K562 (cell line): ENCODE results near the gene ING1. TPM values are rescaled to one million over a fixed set of nuclear protein-coding genes. Genes with fewer than 3 reads are reported as not detected.
A peak's percentile ranks its signal among the peaks of the same experiment; 100 is the strongest.

ENCODE experiments used
- CHD2 ChIP-seq: IDR thresholded peaks from 2 replicates; pipeline ENCODE4 v1.6.1; 2011; ENCODE audit warnings: low read depth, low read length
- CREM ChIP-seq: IDR thresholded peaks from 2 replicates; pipeline ENCODE4 v1.6.1; 2014; ENCODE audit warnings: antibody characterized with exemption, low read depth
- DIDO1 ChIP-seq: fragments of 450-650 bp; IDR thresholded peaks from 2 replicates; pipeline ENCODE4 v1.6.1; 2016; ENCODE audit warnings: low read depth, missing biosample characterization, missing genetic modification characterization
- ELF1 ChIP-seq: fragments of 200-800 bp; sonication (Bioruptor generic); IDR thresholded peaks from 2 replicates; pipeline ENCODE4 v1.6.1; 2016; ENCODE audit warnings: missing genetic modification characterization, missing compliant biosample characterization
- FOXJ2 ChIP-seq: fragments of 200-800 bp; sonication (Bioruptor generic); IDR thresholded peaks from 2 replicates; pipeline ENCODE4 v1.6.1; 2016; ENCODE audit warnings: missing genetic modification characterization, missing compliant biosample characterization
- HEY1 ChIP-seq: fragments of 250-450 bp; sonication (Bioruptor Pico); IDR thresholded peaks from 2 replicates; pipeline ENCODE4 v1.5.0; 2020; ENCODE audit warnings: mild to moderate bottlenecking, moderate library complexity, borderline replicate concordance
- KLF13 ChIP-seq: fragments of 450-650 bp; IDR thresholded peaks from 2 replicates; pipeline ENCODE4 v1.6.1; 2016; ENCODE audit warnings: missing genetic modification characterization, low read depth, mild to moderate bottlenecking, missing compliant biosample characterization, moderate library complexity, borderline replicate concordance
- NR4A1 ChIP-seq, 2 experiments: fragments of 250-450 bp in 1 of 2; fragments of 450-650 bp in 1 of 2; sonication (Bioruptor Pico) in 1 of 2; IDR thresholded peaks; 2 replicates each; pipeline versions ENCODE4 v1.4.0 to v1.6.1; 2016 to 2020; ENCODE audit warnings: mild to moderate bottlenecking in 2 of 2, missing compliant biosample characterization in 1 of 2, missing genetic modification characterization in 1 of 2, moderate library complexity in 1 of 2
- PRMT5 ChIP-seq: sonication (generic); formaldehyde crosslinking; IDR thresholded peaks from 2 replicates; pipeline ENCODE4 v1.5.0; 2020; ENCODE audit warnings: missing genetic modification reagents
- TCF7 ChIP-seq: sonication (generic); IDR thresholded peaks from 2 replicates; pipeline ENCODE4 v1.6.1; 2016; ENCODE audit warnings: antibody characterized with exemption, borderline replicate concordance
- YBX1 ChIP-seq: fragments of 450-650 bp; IDR thresholded peaks from 2 replicates; pipeline ENCODE4 v1.7.1; 2016; ENCODE audit warnings: mild to moderate bottlenecking
- ZNF76 ChIP-seq: fragments of 250-450 bp; sonication (Bioruptor Pico); IDR thresholded peaks from 2 replicates; pipeline ENCODE4 v1.4.0; 2020; ENCODE audit warnings: mild to moderate bottlenecking, moderate library complexity, borderline replicate concordance
- ZNF785 ChIP-seq: fragments of 250-450 bp; sonication (Bioruptor Pico); IDR thresholded peaks from 2 replicates; pipeline ENCODE4 v1.4.0; 2020; ENCODE audit warnings: mild to moderate bottlenecking
- polyA plus RNA-seq, 8 experiments: library from polyadenylated mRNA; depleted of rRNA in 4 of 8; stranded (reverse) in 5 of 8; unstranded in 3 of 8; fragments of >200 nt; fragmentation: Nextera tagmentation in 2 of 8; fragmentation: Illumina TruSeq in 1 of 8; extraction: Ambion mirVana in 2 of 8; extraction: Trizol in 1 of 8; gene quantifications; 2 replicates each; pipeline versions ENCODE4 v1.2.1 to v1.2.3, GENCODE V29; 2011 to 2014; ENCODE audit warnings: inconsistent platforms in 1 of 8, missing spikeins in 1 of 8
- total RNA-seq, 7 experiments: library from RNA; depleted of rRNA in 6 of 7; stranded (reverse); fragments of >200 nt in 6 of 7; fragmentation: Illumina TruSeq in 2 of 7; extraction: Trizol in 2 of 7; gene quantifications; 2 replicates each; pipeline versions ENCODE4 v1.2.1 to v1.2.3, GENCODE V29; 2011 to 2021; ENCODE audit warnings: low replicate concordance in 1 of 7
- TF ChIP-seq, protein P1 (sequence below): fragments of 250-450 bp; sonication (Bioruptor Pico); IDR thresholded peaks from 2 replicates; pipeline ENCODE4 v1.4.0; 2020
- TF ChIP-seq, protein P2 (sequence below): sonication (generic); formaldehyde crosslinking; IDR thresholded peaks from 2 replicates; pipeline ENCODE4 v1.8.0; 2022; ENCODE audit warnings: missing genetic modification reagents, mild to moderate bottlenecking, borderline replicate concordance
- TF ChIP-seq, protein P3 (sequence below): fragments of 250-450 bp; sonication (Bioruptor Pico); IDR thresholded peaks from 2 replicates; pipeline ENCODE4 v1.5.0; 2021

ING1 gene
- total and polyA plus RNA-seq, 9 of the 15 experiments (the other 6 are each of a cell fraction or from before 2014, with no cell fraction given) = 1.0 to 20.1 (median 8.2) TPM

DNA sequence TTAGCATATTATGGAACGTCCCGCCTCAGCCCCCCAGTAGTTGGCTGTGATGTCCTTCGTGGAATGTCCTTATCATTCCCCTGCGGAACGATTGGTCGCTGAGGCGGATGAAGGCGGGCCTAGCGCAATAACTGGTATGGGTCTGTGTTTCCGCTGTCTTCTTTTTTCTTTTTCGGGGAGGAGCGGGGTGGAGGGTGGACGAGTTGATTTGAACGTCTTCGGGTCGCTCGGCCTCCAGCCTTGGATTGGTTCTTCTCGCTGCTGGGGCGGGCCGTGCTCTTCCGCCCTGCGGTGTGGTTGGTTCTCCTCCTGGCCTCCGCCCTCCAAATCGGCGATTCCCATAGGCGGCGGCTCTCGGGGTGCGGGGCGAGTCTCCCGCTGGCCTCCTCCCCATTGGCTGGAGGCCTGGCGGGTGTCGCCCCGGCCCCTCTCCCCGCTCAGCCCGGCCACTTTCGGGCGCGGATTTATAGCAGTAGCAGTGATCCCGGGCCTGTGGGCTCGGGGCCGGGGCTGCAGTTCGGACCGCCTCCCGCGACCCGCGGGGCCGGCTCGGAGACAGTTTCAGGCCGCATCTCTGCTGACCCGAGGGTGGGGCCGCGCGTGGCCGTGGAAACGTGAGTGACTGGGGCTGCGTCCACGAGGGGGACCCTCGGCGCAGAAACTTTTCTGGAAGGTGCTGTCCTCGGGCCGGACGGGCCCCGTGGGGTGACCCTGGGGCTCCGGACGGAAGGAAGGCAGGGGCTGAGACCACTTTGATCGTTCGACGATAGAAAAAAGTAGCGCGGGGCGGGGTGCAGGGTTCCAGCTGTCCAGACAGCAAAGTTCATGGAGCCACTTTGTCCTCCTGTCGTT is 2.1 kb downstream of the ING1 start (continued):
- TF ChIP-seq, protein P1, sequence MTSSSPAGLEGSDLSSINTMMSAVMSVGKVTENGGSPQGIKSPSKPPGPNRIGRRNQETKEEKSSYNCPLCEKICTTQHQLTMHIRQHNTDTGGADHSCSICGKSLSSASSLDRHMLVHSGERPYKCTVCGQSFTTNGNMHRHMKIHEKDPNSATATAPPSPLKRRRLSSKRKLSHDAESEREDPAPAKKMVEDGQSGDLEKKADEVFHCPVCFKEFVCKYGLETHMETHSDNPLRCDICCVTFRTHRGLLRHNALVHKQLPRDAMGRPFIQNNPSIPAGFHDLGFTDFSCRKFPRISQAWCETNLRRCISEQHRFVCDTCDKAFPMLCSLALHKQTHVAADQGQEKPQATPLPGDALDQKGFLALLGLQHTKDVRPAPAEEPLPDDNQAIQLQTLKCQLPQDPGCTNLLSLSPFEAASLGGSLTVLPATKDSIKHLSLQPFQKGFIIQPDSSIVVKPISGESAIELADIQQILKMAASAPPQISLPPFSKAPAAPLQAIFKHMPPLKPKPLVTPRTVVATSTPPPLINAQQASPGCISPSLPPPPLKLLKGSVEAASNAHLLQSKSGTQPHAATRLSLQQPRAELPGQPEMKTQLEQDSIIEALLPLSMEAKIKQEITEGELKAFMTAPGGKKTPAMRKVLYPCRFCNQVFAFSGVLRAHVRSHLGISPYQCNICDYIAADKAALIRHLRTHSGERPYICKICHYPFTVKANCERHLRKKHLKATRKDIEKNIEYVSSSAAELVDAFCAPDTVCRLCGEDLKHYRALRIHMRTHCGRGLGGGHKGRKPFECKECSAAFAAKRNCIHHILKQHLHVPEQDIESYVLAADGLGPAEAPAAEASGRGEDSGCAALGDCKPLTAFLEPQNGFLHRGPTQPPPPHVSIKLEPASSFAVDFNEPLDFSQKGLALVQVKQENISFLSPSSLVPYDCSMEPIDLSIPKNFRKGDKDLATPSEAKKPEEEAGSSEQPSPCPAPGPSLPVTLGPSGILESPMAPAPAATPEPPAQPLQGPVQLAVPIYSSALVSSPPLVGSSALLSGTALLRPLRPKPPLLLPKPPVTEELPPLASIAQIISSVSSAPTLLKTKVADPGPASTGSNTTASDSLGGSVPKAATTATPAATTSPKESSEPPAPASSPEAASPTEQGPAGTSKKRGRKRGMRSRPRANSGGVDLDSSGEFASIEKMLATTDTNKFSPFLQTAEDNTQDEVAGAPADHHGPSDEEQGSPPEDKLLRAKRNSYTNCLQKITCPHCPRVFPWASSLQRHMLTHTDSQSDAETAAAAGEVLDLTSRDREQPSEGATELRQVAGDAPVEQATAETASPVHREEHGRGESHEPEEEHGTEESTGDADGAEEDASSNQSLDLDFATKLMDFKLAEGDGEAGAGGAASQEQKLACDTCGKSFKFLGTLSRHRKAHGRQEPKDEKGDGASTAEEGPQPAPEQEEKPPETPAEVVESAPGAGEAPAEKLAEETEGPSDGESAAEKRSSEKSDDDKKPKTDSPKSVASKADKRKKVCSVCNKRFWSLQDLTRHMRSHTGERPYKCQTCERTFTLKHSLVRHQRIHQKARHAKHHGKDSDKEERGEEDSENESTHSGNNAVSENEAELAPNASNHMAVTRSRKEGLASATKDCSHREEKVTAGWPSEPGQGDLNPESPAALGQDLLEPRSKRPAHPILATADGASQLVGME (CRISPR knock-in tag) = no peak
- no peak for TF ChIP-seq PRMT5 (CRISPR knock-in tag)
- TF ChIP-seq, protein P2, sequence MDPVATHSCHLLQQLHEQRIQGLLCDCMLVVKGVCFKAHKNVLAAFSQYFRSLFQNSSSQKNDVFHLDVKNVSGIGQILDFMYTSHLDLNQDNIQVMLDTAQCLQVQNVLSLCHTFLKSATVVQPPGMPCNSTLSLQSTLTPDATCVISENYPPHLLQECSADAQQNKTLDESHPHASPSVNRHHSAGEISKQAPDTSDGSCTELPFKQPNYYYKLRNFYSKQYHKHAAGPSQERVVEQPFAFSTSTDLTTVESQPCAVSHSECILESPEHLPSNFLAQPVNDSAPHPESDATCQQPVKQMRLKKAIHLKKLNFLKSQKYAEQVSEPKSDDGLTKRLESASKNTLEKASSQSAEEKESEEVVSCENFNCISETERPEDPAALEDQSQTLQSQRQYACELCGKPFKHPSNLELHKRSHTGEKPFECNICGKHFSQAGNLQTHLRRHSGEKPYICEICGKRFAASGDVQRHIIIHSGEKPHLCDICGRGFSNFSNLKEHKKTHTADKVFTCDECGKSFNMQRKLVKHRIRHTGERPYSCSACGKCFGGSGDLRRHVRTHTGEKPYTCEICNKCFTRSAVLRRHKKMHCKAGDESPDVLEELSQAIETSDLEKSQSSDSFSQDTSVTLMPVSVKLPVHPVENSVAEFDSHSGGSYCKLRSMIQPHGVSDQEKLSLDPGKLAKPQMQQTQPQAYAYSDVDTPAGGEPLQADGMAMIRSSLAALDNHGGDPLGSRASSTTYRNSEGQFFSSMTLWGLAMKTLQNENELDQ (CRISPR knock-in tag) = no peak
- TF ChIP-seq ELF1 (tag) = peak; percentile 52; the same call in 1 of the 2 replicates
- TF ChIP-seq ZNF785 = no peak
- TF ChIP-seq KLF13 = no peak
- TF ChIP-seq DIDO1 = no peak
- TF ChIP-seq TCF7 = no peak
- TF ChIP-seq YBX1 = no peak
- TF ChIP-seq ZNF76 (CRISPR knock-in tag) = no peak
- peak; percentile 61 for TF ChIP-seq CHD2
- TF ChIP-seq FOXJ2 (tag) = no peak
- TF ChIP-seq HEY1 = no peak
- TF ChIP-seq, protein P3, sequence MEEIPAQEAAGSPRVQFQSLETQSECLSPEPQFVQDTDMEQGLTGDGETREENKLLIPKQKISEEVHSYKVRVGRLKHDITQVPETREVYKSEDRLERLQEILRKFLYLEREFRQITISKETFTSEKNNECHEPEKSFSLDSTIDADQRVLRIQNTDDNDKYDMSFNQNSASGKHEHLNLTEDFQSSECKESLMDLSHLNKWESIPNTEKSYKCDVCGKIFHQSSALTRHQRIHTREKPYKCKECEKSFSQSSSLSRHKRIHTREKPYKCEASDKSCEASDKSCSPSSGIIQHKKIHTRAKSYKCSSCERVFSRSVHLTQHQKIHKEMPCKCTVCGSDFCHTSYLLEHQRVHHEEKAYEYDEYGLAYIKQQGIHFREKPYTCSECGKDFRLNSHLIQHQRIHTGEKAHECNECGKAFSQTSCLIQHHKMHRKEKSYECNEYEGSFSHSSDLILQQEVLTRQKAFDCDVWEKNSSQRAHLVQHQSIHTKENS (CRISPR knock-in tag) = no peak
- TF ChIP-seq CREM = peak; percentile 50
- no peak for TF ChIP-seq NR4A1 (CRISPR knock-in tag; IDR thresholded peaks at IDR 0.05)
- no peak for TF ChIP-seq NR4A1 (tag; IDR thresholded peaks at IDR 0.05)
